ENCODE measurements around the gene DMBX1.
A peak's percentile ranks its signal among the peaks of the same experiment; 100 is the strongest.

DMBX1 gene

GRCh38 chr1:46444466-46444865 is 45.2 kb upstream of the DMBX1 start:
- no peaks in the 10 kb centered on the region for H4K20me1 ChIP-seq (ENCODE audit: control insufficient read depth, insufficient read depth, low read depth, low read length)
- H3K4me1 ChIP-seq (ENCODE audit: control insufficient read depth, low read length), result peaks cover 16% of the 10 kb centered on the region
- H3K27me3 ChIP-seq (ENCODE audit: control insufficient read depth, low read length), result peaks cover 32% of the 10 kb centered on the region
- TF ChIP-seq EZH2phosphoT487 (IDR thresholded peaks at IDR 0.05; ENCODE audit: borderline replicate concordance, low read length) (no peak), CTCF (IDR thresholded peaks at IDR 0.05; ENCODE audit: low read depth, low read length, poor library complexity, severe bottlenecking) (no peak)
- no peaks in the 10 kb centered on the region for H3K9me2 ChIP-seq (replicated peaks; ENCODE audit: control insufficient read depth, low read length)
- H3K79me2 ChIP-seq (ENCODE audit: control insufficient read depth, low read length), result no peaks in the 10 kb centered on the region
- no peaks in the 10 kb centered on the region for H3F3A ChIP-seq (ENCODE audit: control insufficient read depth, insufficient read depth)
- no peak overlapping the region for H3K4me2 ChIP-seq (ENCODE audit: low read length)
- H3K36me3 ChIP-seq (ENCODE audit: control insufficient read depth, low read length), result no peaks in the 10 kb centered on the region
- H3K9me3 ChIP-seq (ENCODE audit: control insufficient read depth, insufficient read depth, low read length), result no peaks in the 10 kb centered on the region
- no peak overlapping the region for H3K27ac ChIP-seq (ENCODE audit: low read depth, low read length)
- no peak overlapping the region for H3K4me3 ChIP-seq (ENCODE audit: low read length)

GRCh38 chr1:46445773-46446256 is 43.8 kb upstream of the DMBX1 start:
- Histone ChIP-seq H3K36me3 (ENCODE audit: control insufficient read depth, low read length) (no peaks in the 10 kb centered on the region), H4K20me1 (ENCODE audit: control insufficient read depth, insufficient read depth, low read depth, low read length) (no peaks in the 10 kb centered on the region), H3K79me2 (ENCODE audit: control insufficient read depth, low read length) (no peaks in the 10 kb centered on the region), H3F3A (ENCODE audit: control insufficient read depth, insufficient read depth) (no peaks in the 10 kb centered on the region), H3K4me2 (ENCODE audit: low read length) (no peak overlapping the region), H3K9me3 (ENCODE audit: control insufficient read depth, insufficient read depth, low read length) (no peaks in the 10 kb centered on the region), H3K9me2 (replicated peaks; ENCODE audit: control insufficient read depth, low read length) (no peaks in the 10 kb centered on the region), H3K27ac (ENCODE audit: low read depth, low read length) (no peak overlapping the region), H3K4me1 (ENCODE audit: control insufficient read depth, low read length) (peaks cover 16% of the 10 kb centered on the region), H3K27me3 (ENCODE audit: control insufficient read depth, low read length) (peaks cover 32% of the 10 kb centered on the region), H3K4me3 (ENCODE audit: low read length) (no peak overlapping the region)
- TF ChIP-seq CTCF (IDR thresholded peaks at IDR 0.05; ENCODE audit: low read depth, low read length, poor library complexity, severe bottlenecking) (no peak), EZH2phosphoT487 (IDR thresholded peaks at IDR 0.05; ENCODE audit: borderline replicate concordance, low read length) (no peak)

GRCh38 chr1:46446646-46447498 is 42.8 kb upstream of the DMBX1 start:
- Histone ChIP-seq H3K9me3 (ENCODE audit: control insufficient read depth, insufficient read depth, low read length) (no peaks in the 10 kb centered on the region), H3F3A (ENCODE audit: control insufficient read depth, insufficient read depth) (no peaks in the 10 kb centered on the region), H3K4me1 (ENCODE audit: control insufficient read depth, low read length) (peaks cover 16% of the 10 kb centered on the region), H3K4me2 (ENCODE audit: low read length) (no peak overlapping the region), H4K20me1 (ENCODE audit: control insufficient read depth, insufficient read depth, low read depth, low read length) (no peaks in the 10 kb centered on the region), H3K36me3 (ENCODE audit: control insufficient read depth, low read length) (no peaks in the 10 kb centered on the region), H3K4me3 (ENCODE audit: low read length) (no peak overlapping the region), H3K27ac (ENCODE audit: low read depth, low read length) (no peak overlapping the region), H3K27me3 (ENCODE audit: control insufficient read depth, low read length) (peaks cover 33% of the 10 kb centered on the region), H3K9me2 (replicated peaks; ENCODE audit: control insufficient read depth, low read length) (no peaks in the 10 kb centered on the region), H3K79me2 (ENCODE audit: control insufficient read depth, low read length) (no peaks in the 10 kb centered on the region)
- TF ChIP-seq CTCF (IDR thresholded peaks at IDR 0.05; ENCODE audit: low read depth, low read length, poor library complexity, severe bottlenecking) (peak; percentile 97), EZH2phosphoT487 (IDR thresholded peaks at IDR 0.05; ENCODE audit: borderline replicate concordance, low read length) (no peak)
